Activated naive CD8-positive, alpha-beta T cell treated with anti-CD3 and anti-CD28 coated beads, Interleukin-2, amount 50 U/mL, for 16 hours (primary cell): ENCODE data around the gene ZNF462.

Experiments used
- DNase-seq: peaks from one replicate; pipeline ENCODE4 v3.0.0-alpha.2; 2020; ENCODE audit warnings: low read depth, low spot score

ZNF462 gene

DNA sequence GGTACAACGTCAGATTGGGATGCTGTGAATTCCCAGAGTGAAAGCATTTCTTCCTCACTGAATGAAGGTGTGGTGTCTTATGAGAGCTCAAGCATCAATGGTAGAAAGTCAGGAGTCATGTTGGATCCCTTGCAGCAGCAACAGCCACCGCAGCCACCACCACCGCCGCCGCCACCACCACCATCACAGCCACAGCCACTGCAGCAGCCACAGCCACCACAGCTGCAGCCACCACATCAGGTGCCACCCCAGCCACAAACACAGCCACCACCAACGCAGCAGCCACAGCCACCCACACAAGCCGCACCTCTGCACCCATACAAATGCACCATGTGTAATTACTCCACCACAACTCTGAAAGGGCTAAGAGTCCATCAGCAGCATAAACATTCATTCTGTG is 62.4 kb downstream of the ZNF462 start:
- no peak for DNase-seq

DNA sequence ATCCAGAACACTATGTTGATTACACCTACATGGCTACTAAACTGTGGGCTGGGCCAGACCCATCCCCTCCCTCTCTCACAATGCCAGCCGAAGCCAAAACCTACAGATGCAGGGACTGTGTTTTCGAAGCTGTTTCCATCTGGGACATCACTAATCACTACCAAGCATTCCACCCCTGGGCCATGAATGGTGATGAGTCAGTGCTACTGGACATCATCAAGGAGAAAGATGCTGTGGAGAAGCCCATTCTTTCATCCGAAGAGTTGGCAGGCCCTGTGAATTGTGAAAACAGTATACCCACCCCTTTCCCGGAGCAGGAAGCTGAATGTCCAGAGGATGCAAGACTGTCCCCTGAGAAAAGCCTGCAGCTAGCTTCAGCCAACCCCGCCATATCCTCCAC is 65.0 kb downstream of the ZNF462 start:
- no peak for DNase-seq

DNA sequence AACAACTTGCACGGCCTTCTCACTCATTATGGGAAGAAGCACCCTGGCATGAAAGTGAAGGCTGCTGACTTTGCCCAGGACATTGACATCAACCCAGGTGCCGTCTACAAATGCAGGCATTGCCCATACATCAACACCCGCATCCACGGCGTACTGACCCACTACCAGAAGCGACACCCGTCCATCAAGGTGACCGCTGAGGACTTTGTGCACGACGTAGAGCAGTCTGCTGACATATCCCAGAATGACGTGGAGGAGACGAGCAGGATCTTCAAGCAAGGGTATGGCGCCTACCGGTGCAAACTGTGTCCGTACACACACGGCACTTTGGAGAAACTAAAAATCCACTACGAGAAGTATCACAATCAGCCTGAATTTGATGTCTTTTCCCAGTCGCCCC is 65.4 kb downstream of the ZNF462 start:
- no peak for DNase-seq

DNA sequence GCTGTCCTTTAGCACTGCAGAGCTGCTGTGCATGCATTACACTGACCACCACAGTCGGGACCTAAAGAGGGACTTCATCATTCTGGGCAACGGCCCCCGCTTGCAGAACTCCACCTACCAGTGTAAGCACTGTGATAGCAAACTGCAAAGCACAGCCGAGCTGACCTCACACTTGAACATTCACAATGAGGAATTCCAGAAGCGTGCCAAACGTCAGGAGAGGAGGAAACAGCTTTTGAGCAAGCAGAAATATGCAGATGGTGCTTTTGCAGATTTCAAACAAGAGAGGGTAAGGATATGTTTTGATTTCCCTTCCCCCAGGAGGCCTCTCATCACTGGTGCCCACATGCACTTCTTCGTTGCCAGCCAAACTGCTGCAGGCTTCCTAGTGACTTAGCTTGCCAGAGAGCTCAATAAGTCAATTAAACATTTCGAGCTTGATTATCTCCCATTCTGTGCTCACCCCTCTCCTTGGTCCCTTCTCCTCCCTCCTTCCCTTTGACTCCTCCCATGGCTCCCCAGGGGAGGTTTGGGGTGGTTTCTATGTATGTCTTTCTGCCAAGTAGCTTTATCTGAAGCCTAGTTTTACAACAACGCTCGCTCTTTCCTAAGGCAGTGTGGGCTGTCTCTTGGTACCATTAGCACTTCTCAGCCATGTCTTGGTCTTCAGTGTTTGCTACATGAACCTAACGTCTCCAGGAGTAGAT is 66.7 kb downstream of the ZNF462 start:
- no peak for DNase-seq

DNA sequence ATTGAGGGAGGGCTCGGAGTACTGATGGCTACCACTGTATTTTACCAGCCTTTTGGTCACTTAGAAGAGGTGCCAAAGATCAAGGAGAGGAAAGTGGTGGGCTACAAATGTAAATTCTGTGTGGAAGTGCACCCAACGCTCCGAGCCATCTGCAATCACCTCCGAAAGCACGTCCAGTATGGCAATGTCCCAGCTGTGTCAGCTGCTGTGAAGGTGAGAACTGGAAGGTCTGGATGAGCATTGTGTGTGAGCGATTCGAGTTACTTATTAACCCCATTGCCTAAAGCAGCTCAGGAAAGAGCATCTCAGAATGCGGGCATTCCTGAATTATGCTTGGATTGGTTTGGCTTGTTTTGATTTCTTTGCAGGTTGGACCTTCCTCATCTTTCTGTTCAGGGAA is 67.5 kb downstream of the ZNF462 start:
- no peak for DNase-seq

DNA sequence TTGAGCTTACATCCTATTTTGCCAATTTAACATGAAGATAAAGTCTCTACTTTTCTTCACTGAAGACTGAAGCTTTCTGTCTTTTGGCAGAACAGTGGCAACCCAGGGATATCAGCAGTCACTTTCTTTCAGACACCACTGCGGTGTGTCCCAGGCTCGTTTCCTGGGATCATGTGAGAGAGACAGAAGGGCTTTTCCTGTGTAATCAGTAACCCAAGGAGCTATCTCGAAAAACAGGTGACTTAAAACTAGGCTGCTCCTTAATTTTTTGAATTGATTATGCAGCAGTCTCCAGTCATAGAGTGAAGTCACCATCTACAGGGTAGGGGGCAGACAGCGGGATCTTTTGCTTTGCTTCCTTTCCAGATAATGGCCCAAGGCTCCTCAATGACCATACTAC is 68.5 kb downstream of the ZNF462 start:
- DNase-seq: no peak

DNA sequence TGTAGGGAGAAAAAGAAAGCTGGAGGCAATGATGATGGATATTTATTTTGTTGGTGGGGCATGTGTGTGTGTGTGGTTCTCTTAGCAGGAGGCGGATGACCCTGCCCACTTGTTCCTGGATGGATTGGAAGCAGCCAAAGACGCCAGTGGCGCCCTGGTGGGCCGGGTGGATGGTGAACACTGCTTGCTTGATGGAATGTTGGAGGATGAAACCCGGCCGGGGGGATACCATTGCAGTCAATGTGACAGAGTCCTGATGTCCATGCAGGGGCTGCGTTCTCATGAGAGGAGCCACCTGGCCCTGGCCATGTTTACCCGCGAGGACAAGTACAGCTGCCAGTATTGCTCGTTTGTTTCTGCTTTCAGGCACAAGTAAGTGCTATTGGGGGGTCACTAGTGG is 69.2 kb downstream of the ZNF462 start:
- DNase-seq: no peak

DNA sequence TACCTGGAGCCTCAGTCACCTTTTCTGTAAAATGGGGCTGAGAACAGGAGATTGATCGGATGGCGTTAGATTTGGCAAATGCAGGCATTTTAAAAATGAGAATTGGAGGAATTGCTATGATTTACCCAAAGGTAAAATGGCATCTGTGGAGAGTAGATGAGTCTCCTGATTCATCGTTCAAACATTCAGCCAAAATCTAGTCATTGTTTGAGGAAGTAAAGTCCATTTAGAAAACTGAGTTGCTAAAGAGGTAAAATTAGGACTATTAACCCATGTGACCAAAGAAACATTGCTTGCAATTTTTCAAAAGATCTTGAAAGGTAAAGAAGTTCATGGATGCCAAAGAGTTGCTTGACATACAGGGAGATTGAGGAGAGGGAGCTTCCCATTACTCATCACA is 69.7 kb downstream of the ZNF462 start:
- DNase-seq: no peak

DNA sequence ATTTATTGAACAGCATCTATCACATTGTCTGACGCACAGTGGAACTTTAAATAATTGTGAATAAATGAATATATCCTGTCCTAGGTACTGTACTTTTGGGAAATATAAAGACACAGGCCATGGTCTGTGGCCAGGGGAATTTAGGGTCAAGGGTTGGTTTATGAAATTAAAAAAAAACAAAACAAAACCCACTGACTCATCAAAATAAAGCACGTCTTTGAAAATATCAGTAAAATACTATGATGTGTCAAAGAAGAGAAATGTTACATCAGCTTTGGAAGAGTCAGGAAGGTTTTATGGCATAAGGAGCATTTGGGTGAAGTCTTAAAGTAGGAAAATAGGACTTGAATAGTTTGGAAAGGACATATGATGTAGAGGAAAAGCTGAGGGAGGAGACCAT is 70.5 kb downstream of the ZNF462 start:
- no peak for DNase-seq

DNA sequence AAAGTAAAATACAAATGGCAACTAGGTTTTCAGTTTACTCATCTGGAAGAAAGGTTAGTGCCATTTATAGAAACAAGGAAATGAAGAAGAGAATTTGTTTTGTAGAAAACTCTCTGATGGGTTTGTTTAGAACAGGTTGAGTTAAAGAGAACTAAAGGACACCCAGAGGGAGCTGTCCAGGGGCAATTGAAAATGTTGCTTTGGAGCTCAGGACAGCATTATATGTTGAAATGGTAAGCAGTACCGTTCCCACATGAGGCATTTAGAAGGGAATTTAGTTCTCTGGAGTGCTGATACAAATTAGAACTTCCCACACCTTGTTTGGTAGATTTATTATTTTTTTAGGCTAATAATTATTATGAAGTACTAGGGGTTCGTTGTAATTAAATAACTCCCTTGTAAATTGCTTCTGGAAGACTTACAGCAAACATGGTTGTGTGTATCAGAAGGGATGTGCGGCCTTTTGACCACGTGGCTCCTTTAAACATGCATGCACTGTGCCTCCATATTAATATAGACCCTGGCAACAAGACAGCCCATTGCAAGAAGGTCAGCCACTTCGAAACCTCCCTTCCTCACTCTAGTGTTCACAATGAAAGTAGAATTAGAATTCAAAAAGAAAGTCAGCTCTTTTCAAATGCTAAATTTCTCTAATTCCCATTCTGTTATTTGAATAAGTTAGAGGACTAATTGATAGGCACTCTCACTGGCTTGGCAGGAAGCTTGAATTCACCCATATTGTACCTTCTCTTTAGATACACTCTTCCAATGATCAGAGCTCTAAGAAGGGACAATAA is 71.7 kb downstream of the ZNF462 start:
- no peak for DNase-seq

DNA sequence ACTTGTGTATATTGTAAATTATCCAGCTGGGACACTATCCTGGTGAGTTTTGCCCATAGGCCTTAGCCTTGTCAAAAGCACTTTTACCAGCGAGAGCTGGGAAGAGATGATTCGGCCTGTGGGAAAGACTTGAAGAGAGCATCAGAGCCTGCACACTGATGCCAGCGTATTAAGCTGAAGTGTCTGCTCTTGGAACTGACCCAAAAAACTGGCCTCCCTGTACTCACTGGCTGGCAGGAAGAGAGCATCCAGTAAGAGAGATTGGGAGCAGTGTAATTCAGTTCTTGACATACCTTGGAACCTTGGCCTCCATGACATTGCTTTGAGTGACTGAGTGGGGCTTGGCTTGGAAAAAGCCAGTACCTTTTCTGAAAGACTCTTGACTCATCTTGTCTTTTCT is 73.7 kb downstream of the ZNF462 start:
- no peak for DNase-seq

DNA sequence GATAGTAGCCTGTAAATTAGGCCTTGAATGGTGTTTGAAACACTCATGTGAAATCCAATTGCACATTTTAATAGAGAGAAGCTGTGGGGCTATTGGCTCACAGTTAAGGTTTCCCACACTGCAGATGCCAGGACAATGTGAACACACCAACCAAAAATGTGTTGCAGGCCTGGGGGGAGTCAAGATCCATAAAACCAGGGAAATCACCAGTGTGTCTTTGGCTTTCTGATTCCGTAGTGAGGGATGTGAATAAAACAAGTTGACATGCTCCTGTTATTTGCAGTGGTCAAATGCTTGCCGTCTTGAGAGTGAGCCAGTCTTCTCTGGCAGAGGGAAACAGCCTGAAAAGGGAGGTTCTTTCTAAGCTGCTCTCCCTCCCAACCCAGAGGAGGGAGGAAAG is 79.0 kb downstream of the ZNF462 start:
- no peak for DNase-seq

DNA sequence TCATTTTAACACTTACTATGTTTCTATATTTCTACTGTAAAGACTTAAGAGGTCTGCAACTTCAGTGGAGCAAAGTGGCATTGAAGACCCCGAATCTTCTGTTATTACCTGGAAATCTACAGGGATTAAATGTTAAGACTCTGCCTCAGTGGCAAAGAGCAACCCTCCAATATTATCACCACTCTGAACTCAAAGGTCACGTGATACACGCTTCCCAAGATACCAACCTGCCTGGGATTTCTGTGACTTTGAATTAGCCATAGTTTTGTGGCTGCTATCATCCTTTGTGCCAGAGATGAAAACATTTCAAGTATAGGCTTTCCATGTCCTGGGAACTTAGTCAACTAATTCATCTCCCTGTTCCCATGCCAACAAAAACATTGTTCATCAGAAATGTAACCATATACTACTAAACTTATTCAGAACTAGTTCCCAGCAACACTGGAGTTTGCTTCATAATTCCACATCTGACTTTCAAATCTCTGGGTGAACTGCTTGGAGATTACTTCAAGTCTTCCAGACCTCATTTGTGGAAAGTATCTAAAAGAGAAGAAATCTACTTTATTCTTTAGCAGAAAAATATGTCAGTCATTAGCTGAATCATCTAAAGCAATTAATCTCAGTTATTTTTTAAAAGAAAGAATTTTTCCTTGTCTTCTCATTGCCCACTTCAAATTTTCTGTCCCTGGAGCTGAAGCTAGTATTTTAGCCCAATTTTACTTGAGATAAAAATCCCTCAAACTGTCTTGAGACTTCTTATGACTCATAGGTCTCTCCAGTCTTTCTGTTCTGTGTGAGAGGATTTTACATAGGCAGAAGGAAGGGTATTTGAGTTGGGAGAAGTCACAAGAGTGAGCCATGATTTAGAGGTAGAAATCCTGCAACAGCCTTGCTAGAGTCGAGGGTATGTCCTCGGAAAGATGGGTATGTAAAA is 83.0 kb downstream of the ZNF462 start:
- DNase-seq: no peak

DNA sequence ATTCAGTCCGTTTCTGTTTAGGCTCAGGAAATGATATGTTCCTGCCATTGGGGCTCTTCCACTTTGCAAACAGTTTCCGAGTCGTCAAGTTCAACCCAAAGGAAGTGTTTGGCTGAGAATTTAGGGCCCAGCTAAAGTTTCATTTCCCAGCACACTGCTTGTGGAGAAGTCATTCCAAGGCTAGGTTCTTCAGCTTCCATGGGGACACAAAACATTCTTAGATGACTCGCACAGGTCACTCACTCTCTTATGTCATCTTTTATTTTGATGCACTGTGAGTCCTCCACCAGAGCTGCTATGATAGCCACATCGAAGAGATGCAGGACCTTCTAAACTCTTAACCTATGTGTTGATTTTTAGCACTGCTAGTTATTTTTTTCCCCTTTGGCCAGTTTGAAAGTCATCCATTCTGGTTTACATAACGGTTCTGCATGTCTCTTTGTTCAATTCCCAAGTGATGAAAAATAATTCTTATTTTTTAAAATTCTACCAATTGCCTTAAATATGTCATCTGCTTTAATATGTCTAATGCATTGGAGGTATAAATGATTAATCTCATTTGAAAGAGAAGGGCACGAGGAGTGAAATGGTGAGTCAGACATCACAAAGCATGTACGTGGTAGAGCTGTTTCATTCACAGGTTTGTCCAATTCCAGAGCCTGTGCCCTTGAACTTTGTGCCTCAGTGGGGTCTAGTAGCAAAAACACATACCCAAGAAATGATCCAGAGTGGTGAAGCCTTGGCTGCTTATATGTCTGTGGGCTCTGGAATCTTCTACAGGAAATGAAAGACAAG is 84.3 kb downstream of the ZNF462 start:
- DNase-seq: no peak

DNA sequence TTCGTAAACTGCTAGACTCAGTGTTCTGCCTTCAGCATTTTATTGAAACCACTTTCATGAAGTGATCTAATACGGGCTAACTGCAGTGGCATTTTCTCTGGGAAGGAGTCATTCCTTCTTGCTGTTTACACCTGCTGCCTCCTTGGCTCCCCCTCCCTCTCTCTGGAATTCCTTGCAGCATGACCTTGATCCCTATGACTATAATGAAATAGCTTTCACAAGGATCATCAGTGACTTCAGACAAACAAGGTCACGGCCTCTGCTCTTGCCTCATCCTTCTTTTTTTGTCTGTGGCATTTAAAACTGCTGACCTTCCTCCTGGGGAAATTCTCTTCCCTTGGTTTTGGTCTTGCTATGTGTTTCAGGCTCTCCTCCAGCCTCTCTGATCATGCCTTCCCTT is 90.2 kb downstream of the ZNF462 start:
- no peak for DNase-seq

DNA sequence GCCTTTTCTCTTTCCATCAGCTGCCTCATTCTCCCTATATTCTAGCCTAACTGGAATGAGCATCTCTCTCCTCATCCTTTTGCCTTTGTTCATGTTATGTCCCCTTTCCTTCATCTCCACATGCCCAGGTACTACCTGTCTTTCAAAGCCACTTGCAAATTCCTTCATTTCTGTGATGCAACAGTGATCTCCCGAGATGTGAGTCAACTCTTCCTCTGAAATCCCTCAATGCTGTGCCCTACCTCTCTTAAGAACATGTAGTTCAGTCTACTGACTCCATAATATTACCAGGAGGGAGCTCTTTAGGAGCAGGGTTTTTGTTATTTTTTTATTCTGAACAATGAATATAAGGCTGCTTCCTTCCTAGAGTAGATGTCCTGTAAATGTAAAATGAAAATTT is 91.6 kb downstream of the ZNF462 start:
- no peak for DNase-seq

DNA sequence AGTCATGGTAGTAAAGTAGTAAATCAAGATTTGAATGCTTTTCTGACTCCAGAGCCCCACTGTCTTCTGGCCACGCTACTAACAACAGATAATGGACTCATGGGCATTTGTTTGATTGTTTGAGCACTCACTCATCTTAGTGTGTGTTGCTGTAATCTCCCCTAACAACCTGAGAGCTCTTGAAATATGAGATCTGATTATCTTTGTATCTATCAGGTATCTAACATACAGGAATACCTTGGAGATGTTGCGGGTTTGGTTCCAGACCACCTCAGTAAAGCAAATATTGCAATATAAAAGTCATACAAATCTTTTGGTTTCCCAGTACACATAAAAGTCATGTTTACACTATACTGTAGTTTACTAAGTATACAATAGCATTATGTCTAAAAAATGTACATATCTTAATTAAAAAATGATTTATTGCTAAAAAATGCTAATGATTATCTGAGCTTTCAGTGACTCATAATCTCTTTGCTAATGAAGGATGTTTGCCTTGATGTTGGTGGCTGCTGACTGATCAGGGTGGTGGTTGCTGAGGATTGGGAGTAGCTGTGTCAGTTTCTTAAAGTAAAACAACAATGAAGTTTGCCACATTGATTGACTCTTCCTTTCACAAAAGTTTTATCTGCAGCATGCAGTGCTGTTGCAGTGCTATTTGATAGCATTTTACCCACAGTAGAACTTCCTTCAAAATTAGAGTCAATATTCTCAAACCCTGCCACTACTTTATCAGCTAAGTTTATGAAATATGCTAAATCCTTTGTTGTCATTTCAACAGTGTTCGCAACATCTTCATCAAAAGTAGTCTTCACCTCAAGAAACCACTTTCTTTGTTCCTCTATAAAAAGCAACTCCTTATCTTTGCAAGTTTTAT is 92.2 kb downstream of the ZNF462 start:
- no peak for DNase-seq

DNA sequence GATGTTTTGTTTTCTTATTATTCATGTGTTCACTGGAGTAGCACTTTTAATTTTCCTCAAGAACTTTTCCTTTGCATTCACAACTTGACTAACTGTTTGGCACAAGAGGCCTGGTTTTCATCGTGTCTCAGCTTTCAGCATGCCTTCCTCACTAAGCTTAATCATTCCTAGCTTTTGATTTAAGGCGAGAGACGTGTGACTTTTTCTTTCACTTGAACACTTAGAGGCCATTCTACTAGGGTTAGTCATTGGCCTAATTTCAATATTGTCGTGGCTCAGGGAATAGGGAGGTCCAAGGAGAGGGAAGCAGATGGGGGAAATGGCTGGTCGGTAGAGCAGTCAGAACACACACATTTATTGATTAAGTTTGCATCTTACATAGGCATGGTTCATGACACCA is 94.0 kb downstream of the ZNF462 start:
- DNase-seq: no peak

DNA sequence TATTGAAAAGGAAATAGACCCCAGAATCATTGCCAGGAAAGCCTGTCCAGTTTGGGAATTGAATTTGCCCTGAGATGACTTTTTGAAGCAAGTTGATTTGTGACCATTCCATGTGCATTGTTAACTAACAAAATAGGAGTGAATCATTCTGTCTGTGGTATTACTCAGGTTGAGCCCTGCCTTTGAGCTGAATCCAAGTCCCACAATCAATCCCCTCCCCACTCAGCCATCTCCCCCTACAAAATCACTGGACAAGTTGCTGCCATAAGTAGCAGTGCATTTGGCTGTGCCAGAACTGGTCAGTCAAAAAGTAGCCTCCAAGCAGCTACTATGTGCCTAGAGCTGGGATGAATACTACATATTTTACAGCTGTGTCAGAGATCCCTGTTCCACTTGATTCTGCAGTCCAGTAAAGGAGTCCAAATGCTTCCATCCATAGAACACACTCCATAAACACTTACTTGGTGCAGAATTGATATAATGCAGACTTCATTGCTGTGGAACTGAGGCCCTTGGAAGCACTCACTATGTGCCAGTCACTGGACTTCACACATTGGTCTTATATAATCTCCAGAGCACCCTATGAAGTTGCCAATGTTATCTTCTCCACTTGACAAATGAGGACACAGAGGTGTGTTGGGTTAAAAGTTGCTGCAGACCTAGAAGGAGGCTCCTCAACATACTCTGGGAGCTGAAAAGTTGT is 96.1 kb downstream of the ZNF462 start:
- DNase-seq: no peak

DNA sequence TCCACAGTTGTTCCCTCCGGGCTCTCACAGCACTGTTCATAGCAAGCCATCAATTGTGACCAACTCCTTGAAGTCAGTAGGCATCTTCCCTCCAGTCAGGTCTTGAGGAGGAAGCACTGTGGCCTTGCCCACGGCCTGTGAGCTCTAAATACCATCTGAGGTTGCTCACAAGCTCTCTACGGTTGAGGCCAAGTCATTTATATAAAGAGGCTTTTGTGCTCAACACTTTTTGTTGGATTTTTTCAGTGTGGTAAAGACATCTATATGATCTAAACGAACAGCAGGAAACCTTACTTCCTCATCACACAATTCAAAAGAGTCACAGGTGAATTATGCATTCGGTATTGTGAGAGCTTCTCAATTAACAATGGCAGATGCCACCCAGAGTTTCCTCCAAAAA is 97.3 kb downstream of the ZNF462 start:
- no peak for DNase-seq
